Muscle layer of duodenum (tissue), 2 donors: Measurements from ENCODE around the gene SMARCA4.
"Not testable (repeated sequence)": the region's sequence is repeated elsewhere in the genome, so short reads cannot be mapped to it uniquely, and the experiment has no call there.

Source experiments
- H3K27ac ChIP-seq: one replicate; pipeline ENCODE4 v1.7.0; 2013; ENCODE audit warnings: mild to moderate bottlenecking, low read length
- H3K27me3 ChIP-seq: one replicate; pipeline ENCODE4 v1.7.0; 2013; ENCODE audit warnings: low read depth, mild to moderate bottlenecking, control low read depth, low read length
- H3K36me3 ChIP-seq, 2 donors: one replicate each; pipeline ENCODE4 v1.7.0; 2013; ENCODE audit warnings: low read length in 2 of 2, control low read depth in 1 of 2, mild to moderate bottlenecking in 1 of 2; ENCODE audit not compliant: insufficient read depth in 2 of 2, control insufficient read depth in 1 of 2
- H3K4me1 ChIP-seq, 2 donors: one replicate each; pipeline ENCODE4 v1.7.0; 2013; ENCODE audit warnings: low read length in 2 of 2, mild to moderate bottlenecking in 2 of 2, control low read depth in 1 of 2, moderate library complexity in 1 of 2; ENCODE audit not compliant: insufficient read depth in 2 of 2, control insufficient read depth in 1 of 2
- H3K4me3 ChIP-seq, 2 donors: one replicate each; pipeline ENCODE4 v1.7.0; 2013; ENCODE audit warnings: low read length in 2 of 2, low read depth in 1 of 2, mild to moderate bottlenecking in 1 of 2
- H3K9me3 ChIP-seq, 2 donors: one replicate each; pipeline ENCODE4 v1.7.0; 2013; ENCODE audit warnings: low read length in 2 of 2, control low read depth in 1 of 2, mild to moderate bottlenecking in 1 of 2; ENCODE audit not compliant: control insufficient read depth in 1 of 2
- donor health status: healthy.

Gene SMARCA4

GRCh38 chr19:11094520-11094894, 133.7 kb downstream of the SMARCA4 start:
- Histone ChIP-seq H3K36me3 (peaks cover 0 to 3% of the 10 kb centered on the region in 2 donors), H3K4me1 (peaks cover 5 to 15% of the 10 kb centered on the region in 2 donors), H3K27ac (peak overlapping the region; percentile 82), H3K27me3 (no peaks in the 10 kb centered on the region), H3K9me3 (peaks cover 0 to 2% of the 10 kb centered on the region in 2 donors), H3K4me3 (no peak overlapping the region)

- no peak overlapping the region for H3K4me3 ChIP-seq
- H3K9me3 ChIP-seq: peaks cover 0 to 2% of the 10 kb centered on the region in 2 donors
- no peaks in the 10 kb centered on the region for H3K27me3 ChIP-seq
- H3K27ac ChIP-seq: peak overlapping the region; percentile 85
- H3K4me1 ChIP-seq: peaks cover 5 to 12% of the 10 kb centered on the region in 2 donors
- H3K36me3 ChIP-seq: peaks cover 3 to 5% of the 10 kb centered on the region in 2 donors
Observed at GRCh38 chr19:11096210-11096841, 135.5 kb downstream of the SMARCA4 start.

- H3K27me3 ChIP-seq, H3K27ac ChIP-seq, H3K9me3 ChIP-seq, H3K4me3 ChIP-seq, H3K36me3 ChIP-seq: not testable (repeated sequence)
- H3K4me1 ChIP-seq: peaks cover 0 to 12% of the 10 kb centered on the region in 2 donors
Observed at GRCh38 chr19:11097367-11097766, 136.5 kb downstream of the SMARCA4 start.

- H3K4me3 ChIP-seq: no peak overlapping the region
- H3K9me3 ChIP-seq: peaks cover 0 to 2% of the 10 kb centered on the region in 2 donors
- H3K36me3 ChIP-seq: peaks cover 13 to 16% of the 10 kb centered on the region in 2 donors
- H3K27me3 ChIP-seq: no peaks in the 10 kb centered on the region
- H3K27ac ChIP-seq: no peak overlapping the region
- peaks cover 0 to 12% of the 10 kb centered on the region in 2 donors for H3K4me1 ChIP-seq
Observed at GRCh38 chr19:11098327-11098726, 137.5 kb downstream of the SMARCA4 start.

- no peak overlapping the region for H3K27ac ChIP-seq
- peaks cover 13 to 17% of the 10 kb centered on the region in 2 donors for H3K36me3 ChIP-seq
- H3K4me1 ChIP-seq: peaks cover 0 to 12% of the 10 kb centered on the region in 2 donors
Observed at GRCh38 chr19:11098861-11099260, 138.0 kb downstream of the SMARCA4 start.

GRCh38 chr19:11100049-11100448, 139.2 kb downstream of the SMARCA4 start:
- peaks cover 13 to 27% of the 10 kb centered on the region in 2 donors for H3K36me3 ChIP-seq
- H3K27ac ChIP-seq: no peak overlapping the region
- peaks cover 0 to 2% of the 10 kb centered on the region in 2 donors for H3K9me3 ChIP-seq
- H3K27me3 ChIP-seq: no peaks in the 10 kb centered on the region
- H3K4me1 ChIP-seq: peaks cover 0 to 5% of the 10 kb centered on the region in 2 donors
- H3K4me3 ChIP-seq: no peak overlapping the region

More at GRCh38 chr19:11098861-11099260, 138.0 kb downstream of the SMARCA4 start:
- Histone ChIP-seq H3K4me3 (no peak overlapping the region), H3K27me3 (no peaks in the 10 kb centered on the region), H3K9me3 (peaks cover 0 to 2% of the 10 kb centered on the region in 2 donors)

- H3K36me3 ChIP-seq: peaks cover 13 to 34% of the 10 kb centered on the region in 2 donors
- peaks cover 0 to 2% of the 10 kb centered on the region in 2 donors for H3K9me3 ChIP-seq
- H3K4me3 ChIP-seq: no peak overlapping the region
- H3K27ac ChIP-seq: no peak overlapping the region
- no peaks in the 10 kb centered on the region for H3K27me3 ChIP-seq
- H3K4me1 ChIP-seq: peaks cover 0 to 4% of the 10 kb centered on the region in 2 donors
Observed at GRCh38 chr19:11101057-11101456, 140.2 kb downstream of the SMARCA4 start.

- Histone ChIP-seq H3K36me3 (peaks cover 20 to 47% of the 10 kb centered on the region in 2 donors), H3K4me1 (peaks cover 0 to 5% of the 10 kb centered on the region in 2 donors), H3K4me3 (no peak overlapping the region), H3K27ac (no peak overlapping the region), H3K9me3 (peaks cover 0 to 2% of the 10 kb centered on the region in 2 donors), H3K27me3 (no peaks in the 10 kb centered on the region)
Observed at GRCh38 chr19:11102944-11103343, 142.1 kb downstream of the SMARCA4 start.

- H3K9me3 ChIP-seq, H3K4me3 ChIP-seq, H3K4me1 ChIP-seq, H3K27me3 ChIP-seq, H3K27ac ChIP-seq: not testable (repeated sequence)
- peaks cover 26 to 52% of the 10 kb centered on the region in 2 donors for H3K36me3 ChIP-seq
Observed at GRCh38 chr19:11103667-11104066, 142.8 kb downstream of the SMARCA4 start.

GRCh38 chr19:11105014-11105636, 144.3 kb downstream of the SMARCA4 start:
- Histone ChIP-seq H3K27me3 (no peaks in the 10 kb centered on the region), H3K36me3 (peaks cover 30 to 53% of the 10 kb centered on the region in 2 donors), H3K4me3 (no peak overlapping the region), H3K9me3 (no peaks in the 10 kb centered on the region), H3K4me1 (peaks cover 0 to 5% of the 10 kb centered on the region in 2 donors), H3K27ac (no peak overlapping the region)

GRCh38 chr19:11106477-11106876, 145.6 kb downstream of the SMARCA4 start:
- Histone ChIP-seq H3K36me3 (peaks cover 38 to 60% of the 10 kb centered on the region in 2 donors), H3K27me3 (no peaks in the 10 kb centered on the region), H3K4me1 (peaks cover 0 to 5% of the 10 kb centered on the region in 2 donors), H3K4me3 (no peak overlapping the region), H3K9me3 (no peaks in the 10 kb centered on the region), H3K27ac (no peak overlapping the region)
